ENCODE measurements around the gene TCF3.

GRCh38 chr19:1630012-1630411, 22.4 kb downstream of the TCF3 start:
- TF ChIP-seq POLR2AphosphoS5 (IDR thresholded peaks at IDR 0.05) (no peak), MXI1 (conservative IDR thresholded peaks at IDR 0.05; ENCODE audit: poor library complexity, severe bottlenecking) (no peak), TAF1 (IDR thresholded peaks at IDR 0.05; ENCODE audit: low read depth) (no peak), CTCF (IDR thresholded peaks at IDR 0.05; ENCODE audit: poor library complexity, severe bottlenecking) (no peak), EP300 (conservative IDR thresholded peaks at IDR 0.05; ENCODE audit: poor library complexity, severe bottlenecking) (no peak), EZH2 (IDR thresholded peaks at IDR 0.05; ENCODE audit: borderline replicate concordance, insufficient read depth, low read length, poor library complexity, severe bottlenecking) (no peak)
